Measurements from ENCODE around the gene PRDX1. TPM values are rescaled to one million over a fixed set of nuclear protein-coding genes. Genes with fewer than 3 reads are reported as not detected.

Gene PRDX1
- total and polyA plus RNA-seq, 2 of the 13 experiments (the other 11 are each of a cell fraction or from before 2014, with no cell fraction given) = 761 to 1,898 TPM

DNA sequence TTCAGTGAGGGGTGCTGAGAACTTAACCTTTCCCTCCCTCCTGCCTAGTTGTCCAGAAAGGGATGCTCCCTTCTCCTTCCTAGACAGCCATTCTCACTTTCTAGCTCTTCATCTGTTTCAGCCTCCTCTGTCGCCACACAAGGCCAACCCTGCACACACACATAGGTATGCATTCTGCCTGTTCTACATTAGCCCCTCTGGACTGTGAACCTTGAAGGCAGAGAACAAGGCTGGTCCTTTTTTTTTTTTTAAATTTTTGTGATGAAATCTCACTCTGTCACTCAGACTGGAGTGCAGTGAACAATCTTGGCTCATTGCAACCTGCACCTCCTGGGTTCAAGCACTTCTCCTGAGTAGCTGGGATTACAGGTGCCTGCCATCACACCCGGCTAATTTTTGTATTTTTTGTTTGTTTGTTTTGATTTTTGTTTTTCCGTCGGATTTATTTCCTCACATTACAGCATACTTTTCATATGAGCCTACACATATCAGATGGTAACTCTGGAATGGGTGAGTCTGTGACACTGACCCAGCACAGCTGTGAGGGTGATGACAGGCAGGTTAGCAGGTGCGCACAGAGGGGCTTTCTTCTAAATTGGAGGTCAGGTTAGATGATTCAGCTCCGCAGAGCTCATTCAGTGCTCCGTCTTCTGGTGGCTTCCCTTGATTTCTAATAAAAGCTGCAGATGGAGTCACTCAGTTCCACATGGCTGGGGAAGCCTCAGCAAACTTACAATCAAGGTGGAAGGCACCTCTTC, 24.0 kb upstream of the PRDX1 start (continued):
- TF ChIP-seq ZNF34 (CRISPR knock-in tag; IDR thresholded peaks at IDR 0.05; ENCODE audit: borderline replicate concordance) (no peak), HNF4A (CRISPR knock-in tag; IDR thresholded peaks at IDR 0.05) (peak; percentile 93), ZBTB21 (CRISPR knock-in tag; IDR thresholded peaks at IDR 0.05) (no peak), HNF1A (IDR thresholded peaks at IDR 0.05; ENCODE audit: low read depth) (no peak), HNF1A (CRISPR knock-in tag; IDR thresholded peaks at IDR 0.05; ENCODE audit: borderline replicate concordance) (no peak), ZNF556 (CRISPR knock-in tag; IDR thresholded peaks at IDR 0.05; ENCODE audit: borderline replicate concordance) (0 out of 2 replicates have a peak, but pooled peaks have one; percentile 22), EZH2 (conservative IDR thresholded peaks at IDR 0.05; ENCODE audit: low read depth, low read length) (no peak), CEBPB (IDR thresholded peaks at IDR 0.05; ENCODE audit: borderline replicate concordance, low read depth, low read length) (peak; percentile 51; the same call in 1 of the 2 replicates), NRL (CRISPR knock-in tag; IDR thresholded peaks at IDR 0.05; ENCODE audit: borderline replicate concordance) (no peak), ZNF850 (CRISPR knock-in tag; conservative IDR thresholded peaks at IDR 0.05) (no peak), ZBTB20 (CRISPR knock-in tag; IDR thresholded peaks at IDR 0.05; ENCODE audit: borderline replicate concordance, low read depth) (no peak), STAT5B (CRISPR knock-in tag; IDR thresholded peaks at IDR 0.05) (no peak), ARID4A (CRISPR knock-in tag; IDR thresholded peaks at IDR 0.05; ENCODE audit: borderline replicate concordance) (peak; percentile 40; the same call in 1 of the 2 replicates), E2F5 (CRISPR knock-in tag; conservative IDR thresholded peaks at IDR 0.05) (no peak), BCL6 (CRISPR knock-in tag; IDR thresholded peaks at IDR 0.05) (peak; percentile 82), ZNF605 (CRISPR knock-in tag; IDR thresholded peaks at IDR 0.05) (0 out of 2 replicates have a peak, but pooled peaks have one; percentile 67), ZNF331 (CRISPR knock-in tag; IDR thresholded peaks at IDR 0.05) (no peak), HDAC2 (CRISPR knock-in tag; IDR thresholded peaks at IDR 0.05) (peak; percentile 67; the same call in 1 of the 2 replicates)
- TF ChIP-seq, protein P1, sequence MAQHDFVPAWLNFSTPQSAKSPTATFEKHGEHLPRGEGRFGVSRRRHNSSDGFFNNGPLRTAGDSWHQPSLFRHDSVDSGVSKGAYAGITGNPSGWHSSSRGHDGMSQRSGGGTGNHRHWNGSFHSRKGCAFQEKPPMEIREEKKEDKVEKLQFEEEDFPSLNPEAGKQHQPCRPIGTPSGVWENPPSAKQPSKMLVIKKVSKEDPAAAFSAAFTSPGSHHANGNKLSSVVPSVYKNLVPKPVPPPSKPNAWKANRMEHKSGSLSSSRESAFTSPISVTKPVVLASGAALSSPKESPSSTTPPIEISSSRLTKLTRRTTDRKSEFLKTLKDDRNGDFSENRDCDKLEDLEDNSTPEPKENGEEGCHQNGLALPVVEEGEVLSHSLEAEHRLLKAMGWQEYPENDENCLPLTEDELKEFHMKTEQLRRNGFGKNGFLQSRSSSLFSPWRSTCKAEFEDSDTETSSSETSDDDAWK (CRISPR knock-in tag; IDR thresholded peaks at IDR 0.05) = no peak

All from HepG2 (cell line).